ENCODE data around the gene SBF2.
A peak's percentile ranks its signal among the peaks of the same experiment; 100 is the strongest.

SBF2 gene

GRCh38 chr11:9876331-9876730, 417.7 kb downstream of the SBF2 start:
- H2BK120ac ChIP-seq (ENCODE audit: low read depth, low read length) = no peak overlapping the region
- H3K4ac ChIP-seq (ENCODE audit: low read depth in 1 of 2, low read length in 2 of 2) = no peak overlapping the region
- DNase-seq = no peak
- H3K27me3 ChIP-seq (ENCODE audit: control insufficient read depth in 1 of 2, insufficient read depth in 1 of 2, low read length in 2 of 2) = no peaks in the 10 kb centered on the region
- H3K36me3 ChIP-seq (ENCODE audit: control insufficient read depth in 1 of 2, insufficient read depth in 2 of 2, low read depth in 1 of 2, low read length in 2 of 2) = peaks cover 0 to 9% of the 10 kb centered on the region in 2 experiments
- H3K27ac ChIP-seq (ENCODE audit: low read length, poor library complexity, severe bottlenecking) = no peak overlapping the region
- 100% methylated on average over 2 of the region's 5 CpGs for WGBS
- H3K23ac ChIP-seq (ENCODE audit: low read length in 2 of 2) = no peak overlapping the region
- no peak overlapping the region for H3K14ac ChIP-seq (ENCODE audit: low read length in 2 of 2)
- H3K4me3 ChIP-seq (ENCODE audit: insufficient read depth in 1 of 2, low read depth in 1 of 2, low read length in 2 of 2) = no peak overlapping the region
- H3K4me1 ChIP-seq (ENCODE audit: control insufficient read depth, insufficient read depth, low read depth, low read length) = no peaks in the 10 kb centered on the region
- no peak overlapping the region for H2AFZ ChIP-seq (ENCODE audit: low read depth, low read length)
- H2BK5ac ChIP-seq (ENCODE audit: low read depth, low read length, poor library complexity, severe bottlenecking) = no peak overlapping the region
- no peak overlapping the region for H4K8ac ChIP-seq (ENCODE audit: low read length)
- H3K9me3 ChIP-seq (ENCODE audit: control insufficient read depth, low read length) = peaks cover 11% of the 10 kb centered on the region
- no peak overlapping the region for H3K18ac ChIP-seq (ENCODE audit: low read depth in 1 of 2, low read length in 2 of 2)
- H3K4me2 ChIP-seq (ENCODE audit: low read length, poor library complexity, severe bottlenecking) = no peak overlapping the region
- H3K9ac ChIP-seq (ENCODE audit: low read length) = no peak overlapping the region
- H2AK5ac ChIP-seq (ENCODE audit: low read length, severe bottlenecking) = no peak overlapping the region
- H3K79me1 ChIP-seq (replicated peaks; ENCODE audit: low read length, poor library complexity, severe bottlenecking) = peaks cover 8% of the 10 kb centered on the region
- no peak overlapping the region for H2BK12ac ChIP-seq (ENCODE audit: low read length in 2 of 2)
- no peak overlapping the region for H4K91ac ChIP-seq (ENCODE audit: low read length)
- H2BK15ac ChIP-seq (ENCODE audit: low read depth, poor library complexity, severe bottlenecking) = no peak overlapping the region

GRCh38 chr11:9875862-9876261, 418.2 kb downstream of the SBF2 start:
- Histone ChIP-seq H3K4me3 (ENCODE audit: insufficient read depth in 1 of 2, low read depth in 1 of 2, low read length in 2 of 2) (no peak overlapping the region), H2BK15ac (ENCODE audit: low read depth, poor library complexity, severe bottlenecking) (no peak overlapping the region), H3K36me3 (ENCODE audit: control insufficient read depth in 1 of 2, insufficient read depth in 2 of 2, low read depth in 1 of 2, low read length in 2 of 2) (peaks cover 0 to 9% of the 10 kb centered on the region in 2 experiments), H3K4me2 (ENCODE audit: low read length, poor library complexity, severe bottlenecking) (no peak overlapping the region), H2BK5ac (ENCODE audit: low read depth, low read length, poor library complexity, severe bottlenecking) (no peak overlapping the region), H3K9ac (ENCODE audit: low read length) (no peak overlapping the region), H4K8ac (ENCODE audit: low read length) (no peak overlapping the region), H3K79me1 (replicated peaks; ENCODE audit: low read length, poor library complexity, severe bottlenecking) (peaks cover 8% of the 10 kb centered on the region), H3K14ac (ENCODE audit: low read length in 2 of 2) (no peak overlapping the region), H3K18ac (ENCODE audit: low read depth in 1 of 2, low read length in 2 of 2) (no peak overlapping the region), H3K9me3 (ENCODE audit: control insufficient read depth, low read length) (peaks cover 11% of the 10 kb centered on the region), H3K27me3 (ENCODE audit: control insufficient read depth in 1 of 2, insufficient read depth in 1 of 2, low read length in 2 of 2) (no peaks in the 10 kb centered on the region), H3K4me1 (ENCODE audit: control insufficient read depth, insufficient read depth, low read depth, low read length) (no peaks in the 10 kb centered on the region), H2BK12ac (ENCODE audit: low read length in 2 of 2) (no peak overlapping the region), H3K23ac (ENCODE audit: low read length in 2 of 2) (no peak overlapping the region), H3K4ac (ENCODE audit: low read depth in 1 of 2, low read length in 2 of 2) (no peak overlapping the region), H4K91ac (ENCODE audit: low read length) (no peak overlapping the region), H3K27ac (ENCODE audit: low read length, poor library complexity, severe bottlenecking) (no peak overlapping the region), H2AFZ (ENCODE audit: low read depth, low read length) (no peak overlapping the region), H2BK120ac (ENCODE audit: low read depth, low read length) (no peak overlapping the region), H2AK5ac (ENCODE audit: low read length, severe bottlenecking) (no peak overlapping the region)
- no peak for DNase-seq
- 86% methylated on average over 6 of the region's 6 CpGs for WGBS

GRCh38 chr11:9875399-9875798, 418.6 kb downstream of the SBF2 start:
- Histone ChIP-seq H2AK5ac (ENCODE audit: low read length, severe bottlenecking) (no peak overlapping the region), H3K14ac (ENCODE audit: low read length in 2 of 2) (no peak overlapping the region), H3K27ac (ENCODE audit: low read length, poor library complexity, severe bottlenecking) (peak overlapping the region; percentile 1), H3K9ac (ENCODE audit: low read length) (no peak overlapping the region), H2BK120ac (ENCODE audit: low read depth, low read length) (no peak overlapping the region), H2BK5ac (ENCODE audit: low read depth, low read length, poor library complexity, severe bottlenecking) (no peak overlapping the region), H3K4me3 (ENCODE audit: insufficient read depth in 1 of 2, low read depth in 1 of 2, low read length in 2 of 2) (no peak overlapping the region), H2BK12ac (ENCODE audit: low read length in 2 of 2) (no peak overlapping the region), H3K23ac (ENCODE audit: low read length in 2 of 2) (no peak overlapping the region), H3K4ac (ENCODE audit: low read depth in 1 of 2, low read length in 2 of 2) (no peak overlapping the region), H2AFZ (ENCODE audit: low read depth, low read length) (no peak overlapping the region), H4K8ac (ENCODE audit: low read length) (no peak overlapping the region), H2BK15ac (ENCODE audit: low read depth, poor library complexity, severe bottlenecking) (no peak overlapping the region), H4K91ac (ENCODE audit: low read length) (no peak overlapping the region), H3K79me1 (replicated peaks; ENCODE audit: low read length, poor library complexity, severe bottlenecking) (peaks cover 8% of the 10 kb centered on the region), H3K27me3 (ENCODE audit: control insufficient read depth in 1 of 2, insufficient read depth in 1 of 2, low read length in 2 of 2) (no peaks in the 10 kb centered on the region), H3K18ac (ENCODE audit: low read depth in 1 of 2, low read length in 2 of 2) (no peak overlapping the region), H3K4me2 (ENCODE audit: low read length, poor library complexity, severe bottlenecking) (no peak overlapping the region), H3K4me1 (ENCODE audit: control insufficient read depth, insufficient read depth, low read depth, low read length) (no peaks in the 10 kb centered on the region), H3K9me3 (ENCODE audit: control insufficient read depth, low read length) (peaks cover 12% of the 10 kb centered on the region), H3K36me3 (ENCODE audit: control insufficient read depth in 1 of 2, insufficient read depth in 2 of 2, low read depth in 1 of 2, low read length in 2 of 2) (peaks cover 0 to 6% of the 10 kb centered on the region in 2 experiments)
- DNase-seq = no peak
- WGBS = 100% methylated on average over 1 of the region's 1 CpG

GRCh38 chr11:9874466-9874865, 419.6 kb downstream of the SBF2 start:
- Histone ChIP-seq H3K4me1 (ENCODE audit: control insufficient read depth, insufficient read depth, low read depth, low read length) (no peaks in the 10 kb centered on the region), H3K36me3 (ENCODE audit: control insufficient read depth in 1 of 2, insufficient read depth in 2 of 2, low read depth in 1 of 2, low read length in 2 of 2) (peaks cover 0 to 6% of the 10 kb centered on the region in 2 experiments), H3K79me1 (replicated peaks; ENCODE audit: low read length, poor library complexity, severe bottlenecking) (peaks cover 4% of the 10 kb centered on the region), H2BK15ac (ENCODE audit: low read depth, poor library complexity, severe bottlenecking) (no peak overlapping the region), H2BK120ac (ENCODE audit: low read depth, low read length) (no peak overlapping the region), H3K14ac (ENCODE audit: low read length in 2 of 2) (no peak overlapping the region), H2BK12ac (ENCODE audit: low read length in 2 of 2) (no peak overlapping the region), H2AK5ac (ENCODE audit: low read length, severe bottlenecking) (no peak overlapping the region), H3K9ac (ENCODE audit: low read length) (no peak overlapping the region), H3K27me3 (ENCODE audit: control insufficient read depth in 1 of 2, insufficient read depth in 1 of 2, low read length in 2 of 2) (no peaks in the 10 kb centered on the region), H2AFZ (ENCODE audit: low read depth, low read length) (no peak overlapping the region), H3K4me3 (ENCODE audit: insufficient read depth in 1 of 2, low read depth in 1 of 2, low read length in 2 of 2) (no peak overlapping the region), H3K9me3 (ENCODE audit: control insufficient read depth, low read length) (peaks cover 15% of the 10 kb centered on the region), H3K4ac (ENCODE audit: low read depth in 1 of 2, low read length in 2 of 2) (no peak overlapping the region), H2BK5ac (ENCODE audit: low read depth, low read length, poor library complexity, severe bottlenecking) (no peak overlapping the region), H3K23ac (ENCODE audit: low read length in 2 of 2) (no peak overlapping the region), H3K27ac (ENCODE audit: low read length, poor library complexity, severe bottlenecking) (no peak overlapping the region), H3K18ac (ENCODE audit: low read depth in 1 of 2, low read length in 2 of 2) (no peak overlapping the region), H3K4me2 (ENCODE audit: low read length, poor library complexity, severe bottlenecking) (no peak overlapping the region), H4K8ac (ENCODE audit: low read length) (no peak overlapping the region), H4K91ac (ENCODE audit: low read length) (no peak overlapping the region)
- DNase-seq = no peak

Data from mesenchymal stem cell (in vitro differentiated cells and primary cell).